GM12892 (cell line): Measurements from ENCODE around the gene TRABD2A.
"Not testable (repeated sequence)": the region's sequence is repeated elsewhere in the genome, so short reads cannot be mapped to it uniquely, and the experiment has no call there.

ENCODE experiments used
- DNase-seq: peaks from one replicate; pipeline ENCODE4 v3.0.0; 2011; ENCODE audit not compliant: insufficient read length
- FAIRE-seq: peaks from 2 replicates; lab custom pipeline; 2011; peaks lifted over from hg19 to GRCh38; lab: Jason Lieb, UNC
- POLR2A ChIP-seq: IDR thresholded peaks from 2 replicates; pipeline ENCODE4 v1.6.1; 2011; ENCODE audit warnings: low read depth, low read length, control low read depth
- POLR2AphosphoS5 ChIP-seq: IDR thresholded peaks from 2 replicates; pipeline ENCODE4 v1.6.1; 2011; ENCODE audit warnings: low read depth, low read length, control low read depth
- TAF1 ChIP-seq: IDR thresholded peaks from 2 replicates; pipeline ENCODE4 v1.6.1; 2011; ENCODE audit warnings: low read depth, mild to moderate bottlenecking, control low read depth, low read length, borderline replicate concordance

Gene TRABD2A

GRCh38 chr2:84875213-84875560, 5.7 kb downstream of the TRABD2A start:
- FAIRE-seq (no peak), DNase-seq (no peak)

GRCh38 chr2:84874381-84875212, 6.3 kb downstream of the TRABD2A start:
- no peak for FAIRE-seq
- TF ChIP-seq POLR2AphosphoS5 (no peak), TAF1 (no peak), POLR2A (no peak)
- DNase-seq = no peak

More at GRCh38 chr2:84875213-84875560, 5.7 kb downstream of the TRABD2A start:
- no peak for TF ChIP-seq POLR2AphosphoS5
- no peak for TF ChIP-seq TAF1
- TF ChIP-seq POLR2A = no peak

- DNase-seq = no peak
- TF ChIP-seq POLR2AphosphoS5 = no peak
- no peak for TF ChIP-seq TAF1
- no peak for TF ChIP-seq POLR2A
- FAIRE-seq = no peak
These were observed 7.5 kb downstream of the TRABD2A start for GRCh38 chr2:84873350-84873749.

GRCh38 chr2:84872691-84873090, 8.2 kb downstream of the TRABD2A start:
- not testable (repeated sequence) for FAIRE-seq, DNase-seq

GRCh38 chr2:84870306-84870705, 10.6 kb downstream of the TRABD2A start:
- no peak for FAIRE-seq

GRCh38 chr2:84868327-84868726, 12.6 kb downstream of the TRABD2A start:
- not testable (repeated sequence) for FAIRE-seq, DNase-seq

More at GRCh38 chr2:84870306-84870705, 10.6 kb downstream of the TRABD2A start:
- DNase-seq = no peak
- TF ChIP-seq POLR2A (no peak), TAF1 (no peak), POLR2AphosphoS5 (no peak)

GRCh38 chr2:84866122-84866521, 14.8 kb downstream of the TRABD2A start:
- DNase-seq = no peak
- no peak for FAIRE-seq
- TF ChIP-seq TAF1 = no peak
- TF ChIP-seq POLR2AphosphoS5 = no peak
- no peak for TF ChIP-seq POLR2A

- TF ChIP-seq POLR2AphosphoS5 (no peak), TAF1 (no peak), POLR2A (no peak)
- no peak for DNase-seq
- FAIRE-seq = peak; percentile 76
These were observed 15.6 kb downstream of the TRABD2A start for GRCh38 chr2:84865181-84865783.

GRCh38 chr2:84862006-84862405, 18.9 kb downstream of the TRABD2A start:
- no peak for TF ChIP-seq TAF1
- TF ChIP-seq POLR2AphosphoS5 = no peak
- TF ChIP-seq POLR2A = no peak
- no peak for DNase-seq
- FAIRE-seq = no peak

GRCh38 chr2:84861539-84861938, 19.3 kb downstream of the TRABD2A start:
- FAIRE-seq (no peak), DNase-seq (no peak)
- TF ChIP-seq POLR2AphosphoS5 (no peak), TAF1 (no peak), POLR2A (no peak)

- no peak for FAIRE-seq
These were observed 21.9 kb downstream of the TRABD2A start for GRCh38 chr2:84858937-84859336.

GRCh38 chr2:84858123-84858522, 22.8 kb downstream of the TRABD2A start:
- TF ChIP-seq POLR2A (no peak), TAF1 (no peak), POLR2AphosphoS5 (no peak)
- DNase-seq = no peak
- no peak for FAIRE-seq

More at GRCh38 chr2:84858937-84859336, 21.9 kb downstream of the TRABD2A start:
- no peak for TF ChIP-seq POLR2AphosphoS5
- no peak for DNase-seq

- TF ChIP-seq TAF1 (no peak), POLR2AphosphoS5 (no peak), POLR2A (no peak)
- no peak for FAIRE-seq
- no peak for DNase-seq
These were observed 23.3 kb downstream of the TRABD2A start for GRCh38 chr2:84857566-84857965.
